Astrocyte (in vitro differentiated cells and primary cell): ENCODE results near the gene DEPDC1B. TPM values are rescaled to one million over a fixed set of nuclear protein-coding genes. Genes with fewer than 3 reads are reported as not detected.
"Not testable (repeated sequence)": the region's sequence is repeated elsewhere in the genome, so short reads cannot be mapped to it uniquely, and the experiment has no call there.

ENCODE experiments used
- DNase-seq: peaks from one replicate; pipeline ENCODE4 v3.0.0-alpha.2; 2010; ENCODE audit warnings: low read depth
- FAIRE-seq: peaks from 2 replicates; lab custom pipeline; 2011; peaks lifted over from hg19 to GRCh38; lab: Jason Lieb, UNC
- H2AFZ ChIP-seq: 2 replicates; pipeline ENCODE4 v1.6.0; 2012; ENCODE audit warnings: low read depth, low read length, inconsistent platforms
- H3K27ac ChIP-seq: 2 replicates; pipeline ENCODE4 v1.5.1; 2011; ENCODE audit warnings: low read depth, low read length, inconsistent platforms
- H3K27me3 ChIP-seq: 2 replicates; pipeline ENCODE4 v1.6.0; 2011; ENCODE audit warnings: low read length, inconsistent platforms; ENCODE audit not compliant: insufficient read depth
- H3K36me3 ChIP-seq: 2 replicates; pipeline ENCODE4 v1.5.1; 2011; ENCODE audit warnings: low read length, inconsistent platforms; ENCODE audit not compliant: insufficient read depth
- H3K4me1 ChIP-seq: 2 replicates; pipeline ENCODE4 v1.5.1; 2011; ENCODE audit warnings: low read length, inconsistent platforms; ENCODE audit not compliant: insufficient read depth
- H3K4me2 ChIP-seq: 2 replicates; pipeline ENCODE4 v1.6.0; 2012; ENCODE audit warnings: low read length, inconsistent platforms
- H3K4me3 ChIP-seq: 2 replicates; pipeline ENCODE4 v1.5.1; 2011; ENCODE audit warnings: low read depth, mild to moderate bottlenecking, low read length, inconsistent platforms; ENCODE audit not compliant: insufficient read depth
- H3K79me2 ChIP-seq: 2 replicates; pipeline ENCODE4 v1.6.0; 2012; ENCODE audit warnings: mild to moderate bottlenecking, low read length, inconsistent platforms; ENCODE audit not compliant: insufficient read depth
- H3K9ac ChIP-seq: 2 replicates; pipeline ENCODE4 v1.6.0; 2012; ENCODE audit warnings: mild to moderate bottlenecking, low read length, inconsistent platforms
- H3K9me3 ChIP-seq: 2 replicates; pipeline ENCODE4 v1.5.1; 2012; ENCODE audit warnings: low read depth, mild to moderate bottlenecking, low read length, inconsistent platforms; ENCODE audit not compliant: insufficient read depth
- H4K20me1 ChIP-seq: 2 replicates; pipeline ENCODE4 v1.6.0; 2012; ENCODE audit warnings: low read length, inconsistent platforms; ENCODE audit not compliant: insufficient read depth
- H3K27ac Mint-ChIP-seq: one replicate; pipeline ENCODE4 v1.8.0; 2021; ENCODE audit warnings: mild to moderate bottlenecking, mixed read lengths; ENCODE audit not compliant: unreplicated experiment
- H3K27me3 Mint-ChIP-seq: one replicate; pipeline ENCODE4 v1.8.0; 2021; ENCODE audit warnings: low read depth, mixed read lengths; ENCODE audit not compliant: unreplicated experiment
- H3K36me3 Mint-ChIP-seq: one replicate; pipeline ENCODE4 v1.8.0; 2021; ENCODE audit warnings: low read depth, mixed read lengths; ENCODE audit not compliant: unreplicated experiment
- H3K4me1 Mint-ChIP-seq: one replicate; pipeline ENCODE4 v1.8.0; 2021; ENCODE audit warnings: low read depth, mixed read lengths; ENCODE audit not compliant: unreplicated experiment
- H3K4me3 Mint-ChIP-seq: one replicate; pipeline ENCODE4 v1.8.0; 2021; ENCODE audit warnings: mild to moderate bottlenecking, moderate library complexity, mixed read lengths; ENCODE audit not compliant: unreplicated experiment
- H3K9me3 Mint-ChIP-seq: one replicate; pipeline ENCODE4 v1.8.0; 2021; ENCODE audit warnings: mild to moderate bottlenecking, mixed read lengths; ENCODE audit not compliant: unreplicated experiment
- EZH2 ChIP-seq: IDR thresholded peaks from 2 replicates; pipeline ENCODE4 v1.6.1; 2012; ENCODE audit warnings: mild to moderate bottlenecking, low read length, inconsistent platforms; ENCODE audit not compliant: insufficient read depth
- total RNA-seq: library from RNA; stranded (reverse); gene quantifications from 2 replicates; pipeline ENCODE4 v1.2.1, GENCODE V29; 2021
- TF ChIP-seq, protein P1 (sequence below): IDR thresholded peaks from 2 replicates; pipeline ENCODE4 v1.5.1; 2011; ENCODE audit warnings: low read depth, mild to moderate bottlenecking, inconsistent platforms, low read length, moderate library complexity; ENCODE audit not compliant: insufficient read depth

DEPDC1B gene
- total RNA-seq, 1 donor from 2014 or later = 2.2 TPM

DNA sequence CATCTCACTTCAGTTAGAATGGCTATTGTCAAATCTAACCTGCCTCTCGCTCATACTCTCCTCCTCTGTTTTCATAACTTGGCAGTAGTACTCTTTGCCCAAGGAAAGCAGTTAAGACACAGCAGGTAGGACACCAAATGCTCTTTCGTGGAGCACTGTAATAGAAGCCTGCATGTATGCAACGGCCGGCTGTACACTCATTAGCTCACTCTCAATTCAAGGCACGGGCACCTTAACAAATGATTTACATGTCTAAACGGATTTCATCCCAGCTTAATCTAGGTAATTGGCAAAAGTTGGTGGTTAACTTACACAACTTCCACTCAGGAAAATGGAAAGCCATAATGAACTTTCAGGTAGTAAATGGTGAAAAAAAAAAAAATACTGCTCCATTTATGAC is 14.9 kb downstream of the DEPDC1B start:
- FAIRE-seq = no peak
- H3K36me3 Mint-ChIP-seq = no peaks in the 10 kb centered on the region
- TF ChIP-seq, protein P1, sequence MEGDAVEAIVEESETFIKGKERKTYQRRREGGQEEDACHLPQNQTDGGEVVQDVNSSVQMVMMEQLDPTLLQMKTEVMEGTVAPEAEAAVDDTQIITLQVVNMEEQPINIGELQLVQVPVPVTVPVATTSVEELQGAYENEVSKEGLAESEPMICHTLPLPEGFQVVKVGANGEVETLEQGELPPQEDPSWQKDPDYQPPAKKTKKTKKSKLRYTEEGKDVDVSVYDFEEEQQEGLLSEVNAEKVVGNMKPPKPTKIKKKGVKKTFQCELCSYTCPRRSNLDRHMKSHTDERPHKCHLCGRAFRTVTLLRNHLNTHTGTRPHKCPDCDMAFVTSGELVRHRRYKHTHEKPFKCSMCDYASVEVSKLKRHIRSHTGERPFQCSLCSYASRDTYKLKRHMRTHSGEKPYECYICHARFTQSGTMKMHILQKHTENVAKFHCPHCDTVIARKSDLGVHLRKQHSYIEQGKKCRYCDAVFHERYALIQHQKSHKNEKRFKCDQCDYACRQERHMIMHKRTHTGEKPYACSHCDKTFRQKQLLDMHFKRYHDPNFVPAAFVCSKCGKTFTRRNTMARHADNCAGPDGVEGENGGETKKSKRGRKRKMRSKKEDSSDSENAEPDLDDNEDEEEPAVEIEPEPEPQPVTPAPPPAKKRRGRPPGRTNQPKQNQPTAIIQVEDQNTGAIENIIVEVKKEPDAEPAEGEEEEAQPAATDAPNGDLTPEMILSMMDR = no peak
- no peak for TF ChIP-seq EZH2
- H3K27me3 Mint-ChIP-seq = no peaks in the 10 kb centered on the region
- no peak overlapping the region for H3K4me2 ChIP-seq
- no peaks in the 10 kb centered on the region for H3K4me1 ChIP-seq
- no peaks in the 10 kb centered on the region for H3K9me3 ChIP-seq
- H3K9ac ChIP-seq = no peak overlapping the region
- H3K4me1 Mint-ChIP-seq = no peaks in the 10 kb centered on the region
- H4K20me1 ChIP-seq = no peaks in the 10 kb centered on the region
- no peaks in the 10 kb centered on the region for H3K36me3 ChIP-seq
- no peaks in the 10 kb centered on the region for H3K9me3 Mint-ChIP-seq
- H3K27ac Mint-ChIP-seq = no peak overlapping the region
- H2AFZ ChIP-seq = no peak overlapping the region
- H3K4me3 ChIP-seq = no peak overlapping the region
- H3K4me3 Mint-ChIP-seq = no peak overlapping the region
- peaks cover 56% of the 10 kb centered on the region for H3K79me2 ChIP-seq
- no peaks in the 10 kb centered on the region for H3K27me3 ChIP-seq
- no peak for DNase-seq
- H3K27ac ChIP-seq = no peak overlapping the region

DNA sequence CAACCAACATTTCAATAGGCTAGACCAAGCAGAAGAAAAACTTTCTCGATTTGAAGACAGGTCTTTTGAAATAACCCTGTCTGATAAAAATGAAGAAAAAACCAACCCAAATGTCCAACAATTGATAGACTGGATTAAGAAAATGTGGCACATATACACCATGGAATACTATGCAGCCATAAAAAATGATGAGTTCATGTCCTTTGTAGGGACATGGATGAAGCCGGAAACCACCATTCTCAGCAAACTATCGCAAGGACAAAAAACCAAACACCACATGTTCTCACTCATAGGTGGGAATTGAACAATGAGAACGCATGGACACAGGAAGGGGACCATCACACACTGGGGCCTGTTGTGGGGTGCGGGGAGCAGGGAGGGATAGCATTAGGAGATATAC is 18.0 kb downstream of the DEPDC1B start:
- not testable (repeated sequence) for H3K27me3 Mint-ChIP-seq, H3K27ac Mint-ChIP-seq, H3K36me3 Mint-ChIP-seq, H3K4me3 ChIP-seq, H3K9ac ChIP-seq, FAIRE-seq, H3K9me3 ChIP-seq, H3K9me3 Mint-ChIP-seq, DNase-seq, H3K4me1 Mint-ChIP-seq, H4K20me1 ChIP-seq, H3K27ac ChIP-seq, H2AFZ ChIP-seq, H3K27me3 ChIP-seq, H3K4me1 ChIP-seq, H3K36me3 ChIP-seq, H3K4me2 ChIP-seq, H3K4me3 Mint-ChIP-seq
- H3K79me2 ChIP-seq = peaks cover 50% of the 10 kb centered on the region

DNA sequence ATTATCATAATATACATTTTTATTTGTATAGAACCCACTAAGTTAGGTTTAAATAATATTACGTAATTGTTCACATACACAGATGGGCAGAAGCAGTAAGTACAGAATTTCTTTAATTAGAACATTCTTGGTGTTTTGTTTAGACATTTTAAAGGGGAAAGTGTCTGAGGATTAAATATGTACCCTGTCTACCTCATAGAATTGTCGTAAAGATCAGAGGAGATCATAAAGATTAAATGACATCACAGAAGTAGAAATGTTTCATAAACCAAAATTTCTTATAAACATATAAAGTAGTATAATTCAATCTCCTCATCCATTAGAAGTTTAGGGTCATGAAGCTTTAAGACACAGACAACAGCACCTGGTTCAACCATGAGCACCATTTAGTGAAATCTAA is 20.1 kb downstream of the DEPDC1B start:
- Histone ChIP-seq H3K9ac (no peak overlapping the region), H3K27me3 (no peaks in the 10 kb centered on the region), H3K79me2 (peaks cover 49% of the 10 kb centered on the region), H3K4me2 (no peak overlapping the region), H4K20me1 (no peaks in the 10 kb centered on the region), H3K27ac (no peak overlapping the region), H3K4me3 (no peak overlapping the region), H3K4me1 (no peaks in the 10 kb centered on the region), H3K36me3 (no peaks in the 10 kb centered on the region), H2AFZ (no peak overlapping the region), H3K9me3 (no peaks in the 10 kb centered on the region)
- H3K4me1 Mint-ChIP-seq = peaks cover 4% of the 10 kb centered on the region
- H3K36me3 Mint-ChIP-seq = no peaks in the 10 kb centered on the region
- no peaks in the 10 kb centered on the region for H3K9me3 Mint-ChIP-seq
- no peaks in the 10 kb centered on the region for H3K27me3 Mint-ChIP-seq
- no peak overlapping the region for H3K27ac Mint-ChIP-seq
- no peak overlapping the region for H3K4me3 Mint-ChIP-seq
- DNase-seq (no peak), FAIRE-seq (no peak)
- TF ChIP-seq EZH2 = no peak
- TF ChIP-seq, protein P1 = no peak
